OCI-LY3 (cell line): ENCODE data around the gene SNX11.

Experiments
- H2AFZ ChIP-seq: fragments of 200-600, 300-600 bp; shearing (Covaris generic); 2 replicates; pipeline ENCODE4 v1.6.0; 2014; ENCODE audit warnings: antibody characterized with exemption, low read depth, low read length
- H3K27ac ChIP-seq: fragments of 200-600, 300-600 bp; sonication (generic); 2 replicates; pipeline ENCODE4 v1.5.1; 2014; ENCODE audit warnings: mild to moderate bottlenecking, low read length, moderate library complexity, mixed read lengths
- H3K27me3 ChIP-seq: fragments of 200-600, 300-600 bp; sonication (generic); 2 replicates; pipeline ENCODE4 v1.6.1; 2014; ENCODE audit warnings: low read depth, low read length, mixed read lengths
- H3K36me3 ChIP-seq: fragments of 200-600, 300-600 bp; sonication (generic); replicated peaks from 2 replicates; pipeline ENCODE3; 2014; ENCODE audit warnings: low read depth, low read length, mixed read lengths
- H3K4me1 ChIP-seq: fragments of 300-600, 200-600 bp; sonication (generic); 2 replicates; pipeline ENCODE4 v1.6.1; 2014; ENCODE audit warnings: low read length, mixed read lengths
- H3K4me2 ChIP-seq: fragments of 200-600, 300-600 bp; sonication (generic); 2 replicates; pipeline ENCODE4 v1.6.1; 2014; ENCODE audit warnings: low read length, mixed read lengths
- H3K4me3 ChIP-seq: fragments of 300-600, 200-600 bp; sonication (generic); 2 replicates; pipeline ENCODE4 v1.5.1; 2014; ENCODE audit warnings: antibody characterized with exemption, mild to moderate bottlenecking, low read length, moderate library complexity
- H3K79me2 ChIP-seq: fragments of 300-600, 200-600 bp; shearing (Covaris generic); 2 replicates; pipeline ENCODE4 v1.6.1; 2014; ENCODE audit warnings: mild to moderate bottlenecking, low read length, mixed read lengths
- H3K9ac ChIP-seq: fragments of 300-600, 200-600 bp; shearing (Covaris generic); 2 replicates; pipeline ENCODE4 v1.6.0; 2014; ENCODE audit warnings: mild to moderate bottlenecking, low read length, moderate library complexity
- H3K9me3 ChIP-seq: fragments of 200-600, 300-600 bp; shearing (Covaris generic); 2 replicates; pipeline ENCODE4 v1.6.1; 2014; ENCODE audit warnings: low read length, mixed read lengths; ENCODE audit not compliant: insufficient read depth
- H4K20me1 ChIP-seq: fragments of 200-600, 300-600 bp; sonication (generic); 2 replicates; pipeline ENCODE4 v1.6.1; 2016; ENCODE audit warnings: low read length, mixed read lengths; ENCODE audit not compliant: insufficient read depth
- EZH2phosphoT487 ChIP-seq: fragments of 200-600 bp; shearing (Covaris generic); IDR thresholded peaks from 2 replicates; pipeline ENCODE4 v1.6.1; 2018; ENCODE audit warnings: antibody characterized with exemption, mixed run types, low read depth
- TF ChIP-seq, protein P1 (sequence below): fragments of 200-600, 300-600 bp; sonication (generic); IDR thresholded peaks from 2 replicates; pipeline ENCODE4 v1.5.1; 2014; ENCODE audit warnings: antibody characterized with exemption, low read length, low read depth

SNX11 gene

DNA sequence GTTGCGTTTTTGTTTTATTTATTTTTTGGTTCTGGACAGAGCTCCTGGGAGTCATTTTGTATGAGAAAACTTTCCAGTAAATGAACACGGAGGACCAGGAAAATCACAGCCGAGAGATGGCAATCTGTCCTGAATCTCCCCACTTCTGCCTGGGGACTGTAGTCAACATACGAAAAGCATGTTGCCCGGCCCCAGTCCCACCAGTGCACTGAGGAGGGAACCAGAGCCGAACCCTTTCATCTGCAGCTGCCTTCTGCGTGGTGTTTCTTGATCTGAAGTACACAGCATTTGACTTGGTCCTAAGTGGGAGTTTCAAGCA, 18.9 kb downstream of the SNX11 start:
- Histone ChIP-seq H3K4me1 (no peaks in the 10 kb centered on the region), H3K9ac (no peak overlapping the region), H3K36me3 (peaks cover 44% of the 10 kb centered on the region), H4K20me1 (no peaks in the 10 kb centered on the region; the same call in 1 of the 2 replicates), H3K4me2 (no peak overlapping the region), H3K4me3 (no peak overlapping the region), H3K27me3 (no peaks in the 10 kb centered on the region), H3K27ac (no peak overlapping the region), H2AFZ (no peak overlapping the region), H3K79me2 (no peaks in the 10 kb centered on the region), H3K9me3 (no peaks in the 10 kb centered on the region)
- no peak for TF ChIP-seq EZH2phosphoT487

DNA sequence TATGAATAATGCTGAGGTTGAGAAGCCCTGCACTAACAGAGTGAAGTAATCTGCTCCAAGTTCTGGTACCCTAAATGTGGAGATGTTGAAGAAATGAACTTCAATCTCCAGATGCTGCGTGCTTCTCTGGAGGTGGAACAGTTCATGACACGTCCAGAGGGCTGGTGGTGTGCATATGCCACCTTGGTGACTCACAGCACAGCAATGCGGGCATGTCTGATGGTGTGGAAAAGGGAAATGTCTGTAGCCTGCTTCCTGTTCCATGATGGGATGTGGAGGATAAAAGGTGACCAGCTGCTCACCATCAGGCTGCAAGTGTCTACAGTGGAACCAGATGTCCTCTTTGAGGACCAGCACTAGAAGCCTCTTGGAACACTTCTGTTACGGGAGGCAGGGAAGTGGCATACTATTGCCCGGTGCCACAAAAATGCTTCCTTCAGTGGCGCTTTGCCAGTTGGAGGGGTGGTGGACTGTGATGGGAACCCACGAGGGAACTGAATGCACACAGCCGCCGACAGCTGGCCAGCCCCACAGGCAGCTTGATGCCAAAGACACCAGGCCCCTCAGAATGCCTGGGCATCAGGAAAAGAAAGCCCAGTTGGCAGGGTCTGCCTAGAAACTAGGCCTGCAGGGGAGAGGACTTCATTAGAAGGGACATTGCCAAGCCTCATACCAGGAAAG, 19.9 kb downstream of the SNX11 start:
- Histone ChIP-seq H3K4me3 (no peak overlapping the region), H2AFZ (no peak overlapping the region), H3K9me3 (no peaks in the 10 kb centered on the region), H3K36me3 (peaks cover 34% of the 10 kb centered on the region), H3K27me3 (no peaks in the 10 kb centered on the region), H3K9ac (no peak overlapping the region), H4K20me1 (no peaks in the 10 kb centered on the region; the same call in 1 of the 2 replicates), H3K4me2 (no peak overlapping the region), H3K79me2 (no peaks in the 10 kb centered on the region), H3K27ac (no peak overlapping the region), H3K4me1 (no peaks in the 10 kb centered on the region)
- TF ChIP-seq EZH2phosphoT487: no peak
- TF ChIP-seq, protein P1, sequence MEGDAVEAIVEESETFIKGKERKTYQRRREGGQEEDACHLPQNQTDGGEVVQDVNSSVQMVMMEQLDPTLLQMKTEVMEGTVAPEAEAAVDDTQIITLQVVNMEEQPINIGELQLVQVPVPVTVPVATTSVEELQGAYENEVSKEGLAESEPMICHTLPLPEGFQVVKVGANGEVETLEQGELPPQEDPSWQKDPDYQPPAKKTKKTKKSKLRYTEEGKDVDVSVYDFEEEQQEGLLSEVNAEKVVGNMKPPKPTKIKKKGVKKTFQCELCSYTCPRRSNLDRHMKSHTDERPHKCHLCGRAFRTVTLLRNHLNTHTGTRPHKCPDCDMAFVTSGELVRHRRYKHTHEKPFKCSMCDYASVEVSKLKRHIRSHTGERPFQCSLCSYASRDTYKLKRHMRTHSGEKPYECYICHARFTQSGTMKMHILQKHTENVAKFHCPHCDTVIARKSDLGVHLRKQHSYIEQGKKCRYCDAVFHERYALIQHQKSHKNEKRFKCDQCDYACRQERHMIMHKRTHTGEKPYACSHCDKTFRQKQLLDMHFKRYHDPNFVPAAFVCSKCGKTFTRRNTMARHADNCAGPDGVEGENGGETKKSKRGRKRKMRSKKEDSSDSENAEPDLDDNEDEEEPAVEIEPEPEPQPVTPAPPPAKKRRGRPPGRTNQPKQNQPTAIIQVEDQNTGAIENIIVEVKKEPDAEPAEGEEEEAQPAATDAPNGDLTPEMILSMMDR: no peak

DNA sequence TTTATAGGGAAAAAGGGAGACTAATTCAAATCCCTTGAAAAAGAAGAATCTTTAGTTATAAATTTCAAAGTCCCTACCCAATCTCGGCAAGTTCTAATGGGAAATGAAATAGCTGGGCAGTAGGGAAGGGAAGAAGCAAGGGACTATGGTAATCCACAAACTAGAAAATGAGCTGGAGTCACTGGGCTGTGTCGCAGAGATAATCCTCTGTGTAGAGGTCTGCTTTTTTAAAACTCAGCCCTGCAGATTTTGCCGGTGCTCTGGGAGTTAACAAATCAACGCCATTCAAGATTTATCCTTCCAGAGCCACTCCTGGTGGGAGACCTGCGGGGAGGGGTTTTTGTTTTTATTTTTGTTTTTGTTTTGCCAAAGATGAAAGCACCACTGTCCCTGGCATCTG, 20.8 kb downstream of the SNX11 start:
- no peak overlapping the region for H3K27ac ChIP-seq
- no peaks in the 10 kb centered on the region for H4K20me1 ChIP-seq
- no peak overlapping the region for H3K9ac ChIP-seq
- H3K4me2 ChIP-seq: no peak overlapping the region
- no peaks in the 10 kb centered on the region for H3K9me3 ChIP-seq
- H3K4me3 ChIP-seq: no peak overlapping the region
- no peak for TF ChIP-seq EZH2phosphoT487
- TF ChIP-seq, protein P1: no peak
- H3K27me3 ChIP-seq: no peaks in the 10 kb centered on the region
- H3K4me1 ChIP-seq: no peaks in the 10 kb centered on the region
- no peak overlapping the region for H2AFZ ChIP-seq
- H3K36me3 ChIP-seq: peaks cover 25% of the 10 kb centered on the region
- no peaks in the 10 kb centered on the region for H3K79me2 ChIP-seq

DNA sequence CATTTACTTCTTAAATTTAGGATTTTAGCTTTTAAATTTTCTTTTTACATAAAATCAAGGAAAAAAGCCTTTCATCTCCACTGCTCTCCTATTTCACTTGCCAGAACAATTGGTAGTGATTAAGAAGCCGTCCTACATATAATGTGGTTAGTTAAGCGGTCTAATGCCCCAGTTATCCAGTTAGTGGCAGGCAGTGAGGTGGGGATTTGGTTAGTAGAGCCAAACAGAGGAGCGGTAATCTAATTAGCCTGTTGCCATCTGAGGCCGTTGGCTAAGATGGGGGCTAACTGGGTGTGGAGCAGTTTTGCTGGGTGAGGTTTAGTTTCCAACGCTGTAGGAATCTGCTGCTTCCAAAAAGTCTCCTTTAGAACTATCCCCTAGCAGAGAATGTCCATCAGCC, 22.4 kb downstream of the SNX11 start:
- H3K79me2 ChIP-seq: no peaks in the 10 kb centered on the region
- peaks cover 19% of the 10 kb centered on the region for H3K36me3 ChIP-seq
- H3K4me2 ChIP-seq: no peak overlapping the region
- TF ChIP-seq, protein P1: no peak
- TF ChIP-seq EZH2phosphoT487: no peak
- H3K27ac ChIP-seq: no peak overlapping the region
- no peaks in the 10 kb centered on the region for H3K9me3 ChIP-seq
- no peak overlapping the region for H3K4me3 ChIP-seq
- no peaks in the 10 kb centered on the region for H3K4me1 ChIP-seq
- H3K27me3 ChIP-seq: no peaks in the 10 kb centered on the region
- H4K20me1 ChIP-seq: no peaks in the 10 kb centered on the region
- H3K9ac ChIP-seq: no peak overlapping the region
- no peak overlapping the region for H2AFZ ChIP-seq
